ENCODE results near the gene CYB561.

Gene CYB561

GRCh38 chr17:63479495-63480184 is 33.5 kb upstream of the CYB561 start:
- no peak for TF ChIP-seq CTCF (IDR thresholded peaks at IDR 0.05; ENCODE audit: borderline replicate concordance, insufficient read depth, low read depth, low read length)
- no peak overlapping the region for H3K4me3 ChIP-seq (ENCODE audit: low read depth, low read length)

DNA sequence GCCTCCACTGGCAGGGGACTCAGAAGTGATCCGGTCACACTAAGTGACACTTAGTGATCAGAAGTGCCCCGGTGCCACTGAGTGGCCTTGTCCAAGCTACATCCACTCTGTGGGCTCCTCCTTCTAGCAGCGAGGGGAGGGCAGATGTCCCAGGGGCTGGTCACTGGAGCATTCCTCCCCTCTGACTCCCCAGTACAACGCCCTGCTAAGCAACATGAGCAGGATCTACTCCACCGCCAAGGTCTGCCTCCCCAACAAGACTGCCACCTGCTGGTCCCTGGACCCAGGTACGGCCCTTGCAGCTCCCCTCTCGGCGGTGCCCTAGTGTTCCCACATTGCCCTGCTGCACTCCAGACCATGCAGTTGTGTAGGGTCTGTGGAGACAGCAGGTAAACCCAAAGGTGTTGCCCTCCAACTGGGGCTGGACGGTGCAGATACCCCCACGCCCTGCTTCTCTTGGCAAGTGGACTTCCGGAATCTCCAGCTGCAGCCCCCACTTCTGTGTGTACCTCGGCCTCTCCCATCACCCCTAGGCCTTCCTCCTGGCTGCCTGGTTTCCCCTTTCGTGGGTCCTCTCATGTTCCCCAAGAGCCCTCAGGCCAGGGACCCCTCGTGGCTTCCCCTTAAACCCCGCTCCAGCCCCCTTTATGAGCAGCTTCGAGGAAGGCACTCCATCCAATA is 32.8 kb upstream of the CYB561 start:
- TF ChIP-seq CTCF (IDR thresholded peaks at IDR 0.05; ENCODE audit: borderline replicate concordance, insufficient read depth, low read depth, low read length): peak; percentile 95
- H3K4me3 ChIP-seq (ENCODE audit: low read depth, low read length): no peak overlapping the region

GRCh38 chr17:63477480-63478440 is 31.7 kb upstream of the CYB561 start:
- H3K4me3 ChIP-seq (ENCODE audit: low read depth, low read length): no peak overlapping the region

DNA sequence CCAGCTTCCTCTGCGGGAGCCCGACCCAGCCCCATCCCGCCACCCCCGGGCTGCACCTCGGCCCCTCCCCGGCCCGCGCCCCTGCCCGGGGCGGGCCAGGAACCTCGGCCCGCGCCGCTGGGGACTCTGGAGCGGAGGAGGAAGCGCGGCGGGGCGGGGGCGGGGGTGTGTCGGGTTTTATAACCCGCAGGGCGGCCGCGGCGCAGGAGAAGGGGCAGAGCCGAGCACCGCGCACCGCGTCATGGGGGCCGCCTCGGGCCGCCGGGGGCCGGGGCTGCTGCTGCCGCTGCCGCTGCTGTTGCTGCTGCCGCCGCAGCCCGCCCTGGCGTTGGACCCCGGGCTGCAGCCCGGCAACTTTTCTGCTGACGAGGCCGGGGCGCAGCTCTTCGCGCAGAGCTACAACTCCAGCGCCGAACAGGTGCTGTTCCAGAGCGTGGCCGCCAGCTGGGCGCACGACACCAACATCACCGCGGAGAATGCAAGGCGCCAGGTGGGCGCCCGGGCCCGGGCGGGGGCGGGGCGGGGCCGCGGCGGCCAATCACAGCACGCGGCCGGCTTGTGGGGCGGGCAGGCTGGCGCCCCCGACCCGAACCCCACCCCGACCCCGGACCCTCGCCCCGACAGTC is 30.9 kb upstream of the CYB561 start, which contains the start of gene ACE:
TSS of gene ACE (plus strand) at position 208 of the 626 bp plus-strand sequence. CDS start at position 242, 34 bp downstream.
- H3K4me3 ChIP-seq (ENCODE audit: low read depth, low read length): no peak within 1 kb of the TSS
- no peak for TF ChIP-seq CTCF (IDR thresholded peaks at IDR 0.05; ENCODE audit: borderline replicate concordance, insufficient read depth, low read depth, low read length)

More at GRCh38 chr17:63477480-63478440, 31.7 kb upstream of the CYB561 start:
- TF ChIP-seq CTCF (IDR thresholded peaks at IDR 0.05; ENCODE audit: borderline replicate concordance, insufficient read depth, low read depth, low read length): no peak

DNA sequence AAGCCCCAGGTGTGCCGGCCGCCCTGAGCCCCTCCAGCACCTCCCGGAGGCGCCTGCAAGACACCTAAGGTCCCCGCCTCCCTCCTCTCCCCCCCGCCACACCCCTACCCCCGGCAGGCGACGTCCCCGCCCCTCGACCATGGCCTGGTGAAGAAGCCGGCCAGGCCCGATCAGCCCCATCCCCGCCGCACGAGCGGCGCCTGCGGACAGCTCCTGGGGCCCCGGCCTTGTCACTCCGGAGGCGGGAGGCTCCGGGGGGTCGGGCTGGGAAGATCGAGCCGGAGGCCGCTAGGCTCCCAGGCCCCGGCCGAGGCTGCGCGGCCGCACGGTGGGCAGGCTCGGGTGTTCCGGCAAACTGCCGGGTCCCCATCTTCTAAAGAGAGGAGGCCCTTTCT is 30.4 kb upstream of the CYB561 start:
- H3K4me3 ChIP-seq (ENCODE audit: low read depth, low read length): no peak overlapping the region
- no peak for TF ChIP-seq CTCF (IDR thresholded peaks at IDR 0.05; ENCODE audit: borderline replicate concordance, insufficient read depth, low read depth, low read length)

DNA sequence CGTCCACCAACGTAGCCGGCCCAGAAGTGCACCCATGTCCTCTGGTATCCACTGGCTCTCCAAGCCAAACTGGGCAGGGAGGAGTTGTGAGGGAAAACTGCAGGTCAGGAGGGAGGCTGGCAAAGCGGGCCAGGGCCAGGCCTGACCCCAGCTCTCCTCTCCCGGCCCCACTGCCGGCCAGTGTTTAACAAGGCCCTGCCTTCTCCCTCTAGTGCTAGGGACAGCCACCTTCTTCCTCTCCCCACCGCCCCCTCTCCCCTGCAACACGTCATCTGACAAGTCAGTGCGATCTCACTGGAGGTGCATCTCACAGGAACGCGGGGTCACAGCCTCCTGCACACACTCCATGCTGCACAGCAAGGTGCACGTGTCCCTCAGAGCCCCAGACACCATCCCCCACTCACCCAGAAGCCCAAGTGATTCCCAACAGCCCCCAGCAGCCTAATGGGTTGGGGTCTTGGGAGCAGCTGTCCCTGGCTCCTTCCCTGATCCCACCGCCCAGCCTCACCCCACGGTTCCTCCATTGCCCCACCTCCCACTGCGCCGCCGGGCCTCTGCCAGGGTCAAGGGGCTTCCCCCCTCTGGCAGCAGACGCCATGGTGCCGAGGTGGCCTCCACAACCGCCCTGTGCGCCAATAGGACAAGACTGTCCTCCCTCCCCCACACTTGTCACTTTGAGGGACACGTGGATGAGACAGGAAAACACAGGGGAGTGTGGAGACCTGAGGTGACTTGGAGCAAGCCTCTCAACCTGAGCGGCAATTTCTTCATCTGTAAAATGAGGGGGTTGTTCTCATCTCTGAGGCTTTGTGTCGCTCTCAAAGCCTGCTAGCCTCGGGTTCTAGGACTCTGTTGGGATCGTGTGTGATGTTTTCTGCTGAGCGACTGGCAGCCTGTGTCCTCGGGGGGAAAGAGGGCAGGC is 29.6 kb upstream of the CYB561 start:
- TF ChIP-seq CTCF (IDR thresholded peaks at IDR 0.05; ENCODE audit: borderline replicate concordance, insufficient read depth, low read depth, low read length): no peak
- H3K4me3 ChIP-seq (ENCODE audit: low read depth, low read length): no peak overlapping the region

All from GM12875 (cell line).